ENCODE data around the gene DPPA4. TPM values are rescaled to one million over a fixed set of nuclear protein-coding genes. Genes with fewer than 3 reads are reported as not detected.

The DPPA4 gene
- total RNA-seq, 1 donor from 2014 or later: not detected

DNA sequence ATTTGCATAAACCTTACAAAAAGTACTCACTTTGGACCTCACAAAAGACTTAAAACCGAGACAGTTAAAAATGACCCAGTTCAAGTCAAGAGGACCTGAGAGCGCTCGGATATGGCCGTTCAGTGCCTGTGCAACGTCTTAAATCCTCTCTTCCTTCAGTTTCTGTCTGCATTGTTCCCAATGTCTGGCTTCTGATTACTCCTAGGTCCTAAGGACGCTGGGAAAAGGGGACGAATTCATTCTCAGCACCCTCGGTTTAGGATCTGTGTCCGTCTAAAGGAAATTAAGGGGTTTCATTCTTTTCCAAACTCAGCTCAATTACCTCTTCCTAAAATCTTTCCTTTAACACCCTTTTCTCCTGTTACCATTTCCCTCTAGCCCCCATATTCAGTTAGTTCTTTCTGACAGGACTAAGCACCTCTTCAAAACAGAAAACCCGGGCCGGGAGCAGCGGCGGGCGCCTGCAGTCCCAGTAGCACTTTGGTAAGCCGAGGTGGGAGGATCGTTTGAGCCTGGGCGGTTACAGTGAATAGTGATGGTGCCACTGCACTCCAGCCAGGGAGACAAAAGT is 970 bp downstream of the DPPA4 start:
- Histone ChIP-seq H3K9me3 (no peaks in the 10 kb centered on the region), H3K27ac (no peak overlapping the region), H3K36me3 (no peaks in the 10 kb centered on the region), H3K4me1 (no peaks in the 10 kb centered on the region), H3K27me3 (ENCODE audit: low read depth) (peaks cover 19% of the 10 kb centered on the region), H3K4me3 (peak overlapping the region; percentile 34)
- no peak for DNase-seq
- ATAC-seq: peak; percentile 38 to 80
- TF ChIP-seq, protein P1, sequence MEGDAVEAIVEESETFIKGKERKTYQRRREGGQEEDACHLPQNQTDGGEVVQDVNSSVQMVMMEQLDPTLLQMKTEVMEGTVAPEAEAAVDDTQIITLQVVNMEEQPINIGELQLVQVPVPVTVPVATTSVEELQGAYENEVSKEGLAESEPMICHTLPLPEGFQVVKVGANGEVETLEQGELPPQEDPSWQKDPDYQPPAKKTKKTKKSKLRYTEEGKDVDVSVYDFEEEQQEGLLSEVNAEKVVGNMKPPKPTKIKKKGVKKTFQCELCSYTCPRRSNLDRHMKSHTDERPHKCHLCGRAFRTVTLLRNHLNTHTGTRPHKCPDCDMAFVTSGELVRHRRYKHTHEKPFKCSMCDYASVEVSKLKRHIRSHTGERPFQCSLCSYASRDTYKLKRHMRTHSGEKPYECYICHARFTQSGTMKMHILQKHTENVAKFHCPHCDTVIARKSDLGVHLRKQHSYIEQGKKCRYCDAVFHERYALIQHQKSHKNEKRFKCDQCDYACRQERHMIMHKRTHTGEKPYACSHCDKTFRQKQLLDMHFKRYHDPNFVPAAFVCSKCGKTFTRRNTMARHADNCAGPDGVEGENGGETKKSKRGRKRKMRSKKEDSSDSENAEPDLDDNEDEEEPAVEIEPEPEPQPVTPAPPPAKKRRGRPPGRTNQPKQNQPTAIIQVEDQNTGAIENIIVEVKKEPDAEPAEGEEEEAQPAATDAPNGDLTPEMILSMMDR (IDR thresholded peaks at IDR 0.05): no peak
- intact Hi-C loops (cut with DNase I): no loop called here

DNA sequence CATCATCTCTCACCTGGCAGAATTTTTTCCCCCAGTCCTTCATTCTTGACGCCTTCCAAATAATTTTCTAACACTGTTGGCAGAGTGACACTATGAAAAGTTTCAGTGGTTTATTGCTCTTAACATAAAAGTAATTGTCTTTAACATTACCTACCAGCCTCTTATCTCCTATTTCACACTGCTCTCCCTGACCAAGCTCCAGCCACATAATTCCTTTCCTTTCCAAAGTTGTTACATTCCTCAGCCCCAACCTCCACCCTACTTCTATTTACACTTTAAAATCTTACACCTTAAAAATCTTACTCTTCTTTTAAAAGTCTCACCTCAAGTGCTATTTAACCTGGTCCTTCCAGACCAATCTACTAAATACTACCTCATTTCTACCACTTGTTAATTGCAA is 2.8 kb downstream of the DPPA4 start:
- no peak for ATAC-seq
- no peak for DNase-seq
- Histone ChIP-seq H3K4me3 (no peak overlapping the region), H3K27me3 (ENCODE audit: low read depth) (peaks cover 19% of the 10 kb centered on the region), H3K36me3 (no peaks in the 10 kb centered on the region), H3K4me1 (no peaks in the 10 kb centered on the region), H3K9me3 (no peaks in the 10 kb centered on the region), H3K27ac (no peak overlapping the region)
- TF ChIP-seq, protein P1 (IDR thresholded peaks at IDR 0.05): no peak
- intact Hi-C loops (cut with DNase I): no loop called here

DNA sequence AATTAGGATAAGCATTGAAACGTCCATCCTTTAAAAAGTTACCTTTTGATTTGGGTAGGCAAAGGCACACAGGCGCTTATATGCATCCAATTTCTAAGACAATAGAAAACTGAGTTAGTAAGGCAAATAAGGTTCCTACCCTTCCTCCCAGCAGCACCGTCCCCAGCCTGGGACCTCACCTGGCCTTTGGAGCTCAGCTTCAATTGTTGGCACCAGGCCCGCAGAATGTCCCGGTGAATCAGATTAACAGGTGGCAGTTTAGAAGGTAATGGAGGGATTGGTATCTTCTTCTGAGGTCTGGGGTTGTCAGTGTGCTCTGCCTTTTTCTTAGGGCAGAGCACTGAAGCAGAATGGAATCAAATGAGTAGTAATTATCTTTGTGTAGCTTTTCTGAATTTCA is 5.7 kb downstream of the DPPA4 start:
- H3K36me3 ChIP-seq: no peaks in the 10 kb centered on the region
- DNase-seq (no peak), ATAC-seq (no peak)
- no peak overlapping the region for H3K4me3 ChIP-seq
- peaks cover 12% of the 10 kb centered on the region for H3K27me3 ChIP-seq (ENCODE audit: low read depth)
- intact Hi-C loops (cut with DNase I): no loop called here
- no peaks in the 10 kb centered on the region for H3K9me3 ChIP-seq
- H3K4me1 ChIP-seq: no peaks in the 10 kb centered on the region
- no peak overlapping the region for H3K27ac ChIP-seq
- TF ChIP-seq, protein P1 (IDR thresholded peaks at IDR 0.05): no peak

DNA sequence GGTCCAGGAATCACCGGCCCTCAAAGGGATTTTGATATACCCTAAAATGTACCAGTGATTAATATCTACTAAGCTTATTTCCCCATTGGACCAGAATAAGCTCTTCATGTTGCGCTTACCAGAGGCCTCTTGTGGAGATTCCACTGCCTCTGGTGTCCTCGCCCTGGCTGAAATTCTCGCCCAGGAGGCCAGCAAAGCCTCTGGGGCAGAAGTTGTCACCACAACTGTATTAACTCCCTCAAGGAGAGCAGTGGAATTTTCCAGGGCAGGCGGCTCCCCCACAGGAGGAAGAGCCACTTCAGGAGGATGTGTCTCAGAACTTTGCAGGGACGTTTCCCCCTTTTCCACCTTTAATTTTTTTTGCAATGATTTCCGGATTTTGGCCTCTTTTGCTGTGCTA is 6.9 kb downstream of the DPPA4 start:
- Histone ChIP-seq H3K27me3 (ENCODE audit: low read depth) (no peaks in the 10 kb centered on the region), H3K27ac (no peak overlapping the region), H3K36me3 (no peaks in the 10 kb centered on the region), H3K9me3 (no peaks in the 10 kb centered on the region), H3K4me3 (no peak overlapping the region), H3K4me1 (no peaks in the 10 kb centered on the region)
- DNase-seq (no peak), ATAC-seq (no peak)
- intact Hi-C loops (cut with DNase I): no loop called here
- TF ChIP-seq, protein P1 (IDR thresholded peaks at IDR 0.05): no peak

DNA sequence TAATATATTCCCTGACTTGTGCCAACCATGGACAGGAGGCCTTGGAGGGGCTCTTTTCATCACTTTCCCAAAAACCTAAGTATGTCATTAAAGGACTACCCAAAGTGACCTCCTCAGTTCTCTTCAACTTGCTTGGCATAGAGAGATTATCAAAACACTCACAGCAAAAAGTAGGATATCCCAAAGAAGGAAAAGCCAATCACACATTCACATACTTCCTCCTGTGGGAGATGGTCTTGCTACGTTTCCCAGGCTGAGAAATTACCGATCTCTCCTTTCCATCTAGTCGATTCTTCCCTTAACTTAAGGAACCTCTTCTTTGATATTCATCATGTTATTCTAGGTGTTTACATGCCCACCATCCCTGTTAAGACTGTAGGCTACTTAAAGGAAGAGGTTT is 9.1 kb downstream of the DPPA4 start:
- Histone ChIP-seq H3K27ac (no peak overlapping the region), H3K9me3 (no peaks in the 10 kb centered on the region), H3K36me3 (no peaks in the 10 kb centered on the region), H3K4me1 (no peaks in the 10 kb centered on the region), H3K27me3 (ENCODE audit: low read depth) (no peaks in the 10 kb centered on the region), H3K4me3 (no peak overlapping the region)
- intact Hi-C loops (cut with DNase I): no loop called here
- TF ChIP-seq, protein P1 (IDR thresholded peaks at IDR 0.05): no peak
- DNase-seq (no peak), ATAC-seq (no peak)
